ENCODE results near the gene SCFD1. TPM values are rescaled to one million over a fixed set of nuclear protein-coding genes. Genes with fewer than 3 reads are reported as not detected.

SCFD1 gene
- total RNA-seq, 1 donor from 2014 or later = 41.0 TPM

- H3K27ac ChIP-seq = no peak overlapping the region
- intact Hi-C loops (cut with DNase I) = no loop called here
- no peak overlapping the region for H3K4me3 ChIP-seq
- H3K27me3 ChIP-seq = no peaks in the 10 kb centered on the region
- DNase-seq (ENCODE audit: low spot score in 2 of 2) = no peak
- no peak for TF ChIP-seq CTCF (IDR thresholded peaks at IDR 0.05)
- H3K36me3 ChIP-seq = peaks cover 10 to 51% of the 10 kb centered on the region in 2 donors
- H3K4me1 ChIP-seq = no peaks in the 10 kb centered on the region
- H3K9me3 ChIP-seq = no peaks in the 10 kb centered on the region
Observed at GRCh38 chr14:30719137-30719536, 97.0 kb downstream of the SCFD1 start.

- no peak overlapping the region for H3K27ac ChIP-seq
- no peak overlapping the region for H3K4me3 ChIP-seq
- H3K4me1 ChIP-seq = no peaks in the 10 kb centered on the region
- intact Hi-C loops (cut with DNase I) = no loop called here
- DNase-seq (ENCODE audit: low spot score in 2 of 2) = no peak
- no peaks in the 10 kb centered on the region for H3K27me3 ChIP-seq
- TF ChIP-seq CTCF (IDR thresholded peaks at IDR 0.05) = no peak
- peaks cover 0 to 64% of the 10 kb centered on the region in 2 donors for H3K36me3 ChIP-seq
- H3K9me3 ChIP-seq = no peaks in the 10 kb centered on the region
Observed at GRCh38 chr14:30725763-30726162, 103.6 kb downstream of the SCFD1 start.

- Histone ChIP-seq H3K36me3 (peaks cover 0 to 65% of the 10 kb centered on the region in 2 donors), H3K4me3 (no peak overlapping the region), H3K27ac (no peak overlapping the region), H3K9me3 (no peaks in the 10 kb centered on the region), H3K4me1 (no peaks in the 10 kb centered on the region), H3K27me3 (no peaks in the 10 kb centered on the region)
- TF ChIP-seq CTCF (IDR thresholded peaks at IDR 0.05) = no peak
- intact Hi-C loops (cut with DNase I) = no loop called here
- DNase-seq (ENCODE audit: low spot score in 2 of 2) = no peak
Observed at GRCh38 chr14:30728471-30728870, 106.4 kb downstream of the SCFD1 start.

- Histone ChIP-seq H3K27ac (no peak overlapping the region), H3K4me1 (no peaks in the 10 kb centered on the region), H3K9me3 (no peaks in the 10 kb centered on the region), H3K27me3 (no peaks in the 10 kb centered on the region), H3K4me3 (no peak overlapping the region), H3K36me3 (peaks cover 8 to 42% of the 10 kb centered on the region in 2 donors)
- intact Hi-C loops (cut with DNase I) = no loop called here
- no peak for DNase-seq (ENCODE audit: low spot score in 2 of 2)
- TF ChIP-seq CTCF (IDR thresholded peaks at IDR 0.05) = no peak
Observed at GRCh38 chr14:30737916-30738315, 115.8 kb downstream of the SCFD1 start.

- Histone ChIP-seq H3K4me3 (no peak overlapping the region), H3K27me3 (no peaks in the 10 kb centered on the region), H3K36me3 (peaks cover 8 to 31% of the 10 kb centered on the region in 2 donors), H3K4me1 (no peaks in the 10 kb centered on the region), H3K9me3 (no peaks in the 10 kb centered on the region), H3K27ac (no peak overlapping the region)
- DNase-seq (ENCODE audit: low spot score in 2 of 2) = no peak
- intact Hi-C loops (cut with DNase I) = no loop called here
- TF ChIP-seq CTCF (IDR thresholded peaks at IDR 0.05) = no peak
Observed at GRCh38 chr14:30738978-30739377, 116.9 kb downstream of the SCFD1 start.

GRCh38 chr14:30748343-30748742 lies 126.2 kb downstream of the SCFD1 start:
- Histone ChIP-seq H3K36me3 (no peaks in the 10 kb centered on the region), H3K27me3 (no peaks in the 10 kb centered on the region), H3K4me1 (no peaks in the 10 kb centered on the region), H3K9me3 (no peaks in the 10 kb centered on the region), H3K27ac (no peak overlapping the region), H3K4me3 (no peak overlapping the region)
- DNase-seq (ENCODE audit: low spot score in 2 of 2) = no peak
- intact Hi-C loops (cut with DNase I) = no loop called here
- TF ChIP-seq CTCF (IDR thresholded peaks at IDR 0.05) = no peak

All from ascending aorta (tissue), 2 donors.